ENCODE measurements around the gene ACO1. TPM values are rescaled to one million over a fixed set of nuclear protein-coding genes. Genes with fewer than 3 reads are reported as not detected.

Gene ACO1
- total and polyA plus RNA-seq, 2 experiments from 2014 or later = 72.0 to 79.5 TPM

- Histone ChIP-seq H3K27ac (no peak overlapping the region), H3K9me3 (ENCODE audit: low read depth) (no peaks in the 10 kb centered on the region), H3K9me2 (ENCODE audit: insufficient read depth) (no peaks in the 10 kb centered on the region), H2AFZ (no peak overlapping the region), H3K4me1 (ENCODE audit: insufficient read depth) (no peaks in the 10 kb centered on the region), H3K4me3 (no peak overlapping the region), H3F3A (ENCODE audit: insufficient read depth) (no peaks in the 10 kb centered on the region), H3K4me2 (ENCODE audit: unreplicated experiment) (no peak overlapping the region), H3K9ac (no peak overlapping the region), H3K36me3 (ENCODE audit: low read depth) (peaks cover 53% of the 10 kb centered on the region), H3K27me3 (replicated peaks; ENCODE audit: insufficient read depth) (no peaks in the 10 kb centered on the region), H3K79me2 (ENCODE audit: insufficient read depth) (peaks cover 5% of the 10 kb centered on the region; the same call in 1 of the 2 replicates), H4K20me1 (ENCODE audit: insufficient read depth) (no peaks in the 10 kb centered on the region)
- no peak for TF ChIP-seq EZH2phosphoT487 (IDR thresholded peaks at IDR 0.05; ENCODE audit: insufficient read depth, low read depth)
- no peak for TF ChIP-seq EZH2 (IDR thresholded peaks at IDR 0.05; ENCODE audit: insufficient read depth, poor library complexity, severe bottlenecking)
- DNase-seq = no peak
- WGBS, 2 experiments (ENCODE audit: low coverage in 1 of 2, low lambda C conversion rate in 2 of 2, missing lambda C conversion rate in 2 of 2) = 61 to 64% methylated on average over 5 of the region's 5 CpGs
- in situ Hi-C loops (cut with MboI) = no loop called here
These were observed 57.2 kb downstream of the ACO1 start for GRCh38 chr9:32441678-32442077.

GRCh38 chr9:32442433-32442832 lies 58.0 kb downstream of the ACO1 start:
- no peak overlapping the region for H3K4me3 ChIP-seq
- H3K4me1 ChIP-seq (ENCODE audit: insufficient read depth) = no peaks in the 10 kb centered on the region
- no peaks in the 10 kb centered on the region for H3F3A ChIP-seq (ENCODE audit: insufficient read depth)
- TF ChIP-seq EZH2phosphoT487 (IDR thresholded peaks at IDR 0.05; ENCODE audit: insufficient read depth, low read depth) (no peak), EZH2 (IDR thresholded peaks at IDR 0.05; ENCODE audit: insufficient read depth, poor library complexity, severe bottlenecking) (no peak)
- no peak overlapping the region for H3K4me2 ChIP-seq (ENCODE audit: unreplicated experiment)
- no peaks in the 10 kb centered on the region for H4K20me1 ChIP-seq (ENCODE audit: insufficient read depth)
- no peaks in the 10 kb centered on the region for H3K27me3 ChIP-seq (replicated peaks; ENCODE audit: insufficient read depth)
- no peak overlapping the region for H3K27ac ChIP-seq
- no peaks in the 10 kb centered on the region for H3K9me3 ChIP-seq (ENCODE audit: low read depth)
- H3K9ac ChIP-seq = no peak overlapping the region
- H3K36me3 ChIP-seq (ENCODE audit: low read depth) = peaks cover 47% of the 10 kb centered on the region
- in situ Hi-C loops (cut with MboI) = no loop called here
- no peaks in the 10 kb centered on the region for H3K9me2 ChIP-seq (ENCODE audit: insufficient read depth)
- no peak for DNase-seq
- no peak overlapping the region for H2AFZ ChIP-seq
- peaks cover 5% of the 10 kb centered on the region; the same call in 1 of the 2 replicates for H3K79me2 ChIP-seq (ENCODE audit: insufficient read depth)

GRCh38 chr9:32449969-32450368 lies 65.5 kb downstream of the ACO1 start:
- Histone ChIP-seq H3K27me3 (replicated peaks; ENCODE audit: insufficient read depth) (no peaks in the 10 kb centered on the region), H4K20me1 (ENCODE audit: insufficient read depth) (no peaks in the 10 kb centered on the region), H3K27ac (no peak overlapping the region), H3K36me3 (ENCODE audit: low read depth) (peaks cover 18% of the 10 kb centered on the region; the same call in 1 of the 2 replicates), H3K9ac (no peak overlapping the region), H2AFZ (no peak overlapping the region), H3K4me3 (no peak overlapping the region), H3K79me2 (ENCODE audit: insufficient read depth) (peaks cover 5% of the 10 kb centered on the region; the same call in 1 of the 2 replicates), H3K9me2 (ENCODE audit: insufficient read depth) (no peaks in the 10 kb centered on the region), H3K4me1 (ENCODE audit: insufficient read depth) (no peaks in the 10 kb centered on the region), H3K9me3 (ENCODE audit: low read depth) (no peaks in the 10 kb centered on the region), H3K4me2 (ENCODE audit: unreplicated experiment) (no peak overlapping the region), H3F3A (ENCODE audit: insufficient read depth) (no peaks in the 10 kb centered on the region)
- WGBS, 2 experiments (ENCODE audit: low coverage in 1 of 2, low lambda C conversion rate in 2 of 2, missing lambda C conversion rate in 2 of 2) = 90 to 92% methylated on average over 6 of the region's 6 CpGs
- in situ Hi-C loops (cut with MboI) = no loop called here
- TF ChIP-seq EZH2 (IDR thresholded peaks at IDR 0.05; ENCODE audit: insufficient read depth, poor library complexity, severe bottlenecking) (no peak), EZH2phosphoT487 (IDR thresholded peaks at IDR 0.05; ENCODE audit: insufficient read depth, low read depth) (no peak)
- DNase-seq = no peak

DNA sequence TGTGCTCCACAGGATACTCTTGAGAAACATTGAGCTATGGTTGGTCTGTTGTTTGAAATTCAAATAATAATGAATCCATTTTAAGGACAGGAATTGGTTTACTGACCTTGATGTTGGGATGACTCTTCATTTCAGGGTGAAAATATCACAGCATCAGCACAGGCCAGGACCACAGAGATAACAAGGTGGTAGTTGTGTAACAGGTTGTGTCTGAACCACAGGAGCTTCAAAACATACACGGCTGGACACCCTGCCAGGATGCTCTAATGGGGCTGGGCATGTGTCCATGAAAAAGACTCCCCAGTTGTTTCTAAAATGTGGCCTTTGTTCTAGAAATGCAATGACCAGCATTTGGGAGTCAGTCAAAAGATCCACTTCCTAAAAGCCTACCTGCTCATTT lies 69.8 kb downstream of the ACO1 start:
- Histone ChIP-seq H3K4me1 (ENCODE audit: insufficient read depth) (peaks cover 7% of the 10 kb centered on the region; the same call in 1 of the 2 replicates), H3K9ac (no peak overlapping the region), H3F3A (ENCODE audit: insufficient read depth) (no peaks in the 10 kb centered on the region), H3K79me2 (ENCODE audit: insufficient read depth) (no peaks in the 10 kb centered on the region), H2AFZ (no peak overlapping the region), H3K36me3 (ENCODE audit: low read depth) (peaks cover 13% of the 10 kb centered on the region; the same call in 1 of the 2 replicates), H3K4me2 (ENCODE audit: unreplicated experiment) (no peak overlapping the region), H3K27me3 (replicated peaks; ENCODE audit: insufficient read depth) (no peaks in the 10 kb centered on the region), H3K27ac (no peak overlapping the region), H4K20me1 (ENCODE audit: insufficient read depth) (no peaks in the 10 kb centered on the region), H3K4me3 (no peak overlapping the region), H3K9me3 (ENCODE audit: low read depth) (no peaks in the 10 kb centered on the region), H3K9me2 (ENCODE audit: insufficient read depth) (no peaks in the 10 kb centered on the region)
- in situ Hi-C loops (cut with MboI) = no loop called here
- no peak for DNase-seq
- 53 to 71% methylated on average over 1 of the region's 1 CpG for WGBS, 2 experiments (ENCODE audit: low coverage in 1 of 2, low lambda C conversion rate in 2 of 2, missing lambda C conversion rate in 2 of 2)
- TF ChIP-seq EZH2phosphoT487 (IDR thresholded peaks at IDR 0.05; ENCODE audit: insufficient read depth, low read depth) = no peak
- no peak for TF ChIP-seq EZH2 (IDR thresholded peaks at IDR 0.05; ENCODE audit: insufficient read depth, poor library complexity, severe bottlenecking)

DNA sequence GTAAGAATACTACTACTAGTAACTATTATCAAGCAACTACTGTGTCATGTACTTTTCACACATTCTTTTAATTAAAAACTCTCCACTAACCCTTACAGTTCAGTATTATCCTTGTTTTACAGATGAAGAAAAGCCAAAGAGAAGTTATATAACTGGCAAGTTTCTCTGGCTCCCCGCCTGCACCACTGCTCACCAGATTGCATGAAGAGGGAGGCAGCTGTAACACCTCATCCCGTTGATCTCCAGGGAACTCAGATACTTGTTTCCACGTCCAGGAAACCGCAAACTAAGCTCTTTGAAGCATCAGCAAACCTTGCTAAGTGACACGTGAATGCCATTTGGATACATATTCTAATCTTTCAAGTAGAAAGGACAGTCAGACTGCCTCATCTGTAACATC lies 71.3 kb downstream of the ACO1 start:
- DNase-seq = no peak
- in situ Hi-C loops (cut with MboI) = no loop called here
- no peak overlapping the region for H3K4me2 ChIP-seq (ENCODE audit: unreplicated experiment)
- H3K27me3 ChIP-seq (replicated peaks; ENCODE audit: insufficient read depth) = no peaks in the 10 kb centered on the region
- 72 to 73% methylated on average over 5 of the region's 5 CpGs for WGBS, 2 experiments (ENCODE audit: low coverage in 1 of 2, low lambda C conversion rate in 2 of 2, missing lambda C conversion rate in 2 of 2)
- no peak overlapping the region for H2AFZ ChIP-seq
- peaks cover 6% of the 10 kb centered on the region; the same call in 1 of the 2 replicates for H3F3A ChIP-seq (ENCODE audit: insufficient read depth)
- H3K9me3 ChIP-seq (ENCODE audit: low read depth) = no peaks in the 10 kb centered on the region
- H3K4me3 ChIP-seq = no peak overlapping the region
- peaks cover 11% of the 10 kb centered on the region; the same call in 1 of the 2 replicates for H3K36me3 ChIP-seq (ENCODE audit: low read depth)
- no peaks in the 10 kb centered on the region for H4K20me1 ChIP-seq (ENCODE audit: insufficient read depth)
- TF ChIP-seq EZH2 (IDR thresholded peaks at IDR 0.05; ENCODE audit: insufficient read depth, poor library complexity, severe bottlenecking) = no peak
- no peak for TF ChIP-seq EZH2phosphoT487 (IDR thresholded peaks at IDR 0.05; ENCODE audit: insufficient read depth, low read depth)
- H3K79me2 ChIP-seq (ENCODE audit: insufficient read depth) = no peaks in the 10 kb centered on the region
- no peaks in the 10 kb centered on the region for H3K9me2 ChIP-seq (ENCODE audit: insufficient read depth)
- no peak overlapping the region for H3K9ac ChIP-seq
- H3K4me1 ChIP-seq (ENCODE audit: insufficient read depth) = peaks cover 7% of the 10 kb centered on the region; the same call in 1 of the 2 replicates
- no peak overlapping the region for H3K27ac ChIP-seq

All from GM23248 (cell line).